Measurements from ENCODE around the gene MMP24.
"Not testable (repeated sequence)": the region's sequence is repeated elsewhere in the genome, so short reads cannot be mapped to it uniquely, and the experiment has no call there.

Gene MMP24

GRCh38 chr20:35223941-35224340 is 2.5 kb upstream of the MMP24 start:
- no peak for DNase-seq

- no peak for DNase-seq
Observed at GRCh38 chr20:35224536-35224935, 2.0 kb upstream of the MMP24 start.

- DNase-seq: no peak
Observed at GRCh38 chr20:35225319-35226125, 968 bp upstream of the MMP24 start.

GRCh38 chr20:35226884-35227681 is 593 bp downstream of the MMP24 start:
- no peak for DNase-seq

GRCh38 chr20:35232575-35232974 is 6.1 kb downstream of the MMP24 start:
- no peak for DNase-seq

GRCh38 chr20:35235881-35236280 is 9.4 kb downstream of the MMP24 start:
- no peak for DNase-seq

- no peak for DNase-seq
Observed at GRCh38 chr20:35237486-35237885, 11.0 kb downstream of the MMP24 start.

GRCh38 chr20:35238170-35238569 is 11.7 kb downstream of the MMP24 start:
- DNase-seq: no peak

GRCh38 chr20:35238735-35239134 is 12.2 kb downstream of the MMP24 start:
- DNase-seq: no peak

- DNase-seq: no peak
Observed at GRCh38 chr20:35240083-35240810, 13.8 kb downstream of the MMP24 start.

- no peak for DNase-seq
Observed at GRCh38 chr20:35240811-35241293, 14.4 kb downstream of the MMP24 start.

GRCh38 chr20:35243317-35243716 is 16.8 kb downstream of the MMP24 start:
- no peak for DNase-seq

- DNase-seq: no peak
Observed at GRCh38 chr20:35243986-35244385, 17.5 kb downstream of the MMP24 start.

- DNase-seq: no peak
Observed at GRCh38 chr20:35246723-35247122, 20.2 kb downstream of the MMP24 start.

- DNase-seq: no peak
Observed at GRCh38 chr20:35248641-35249475, 22.4 kb downstream of the MMP24 start.

- DNase-seq: no peak
Observed at GRCh38 chr20:35251613-35251940, 25.1 kb downstream of the MMP24 start.

- DNase-seq: no peak
Observed at GRCh38 chr20:35252037-35252461, 25.6 kb downstream of the MMP24 start.

- DNase-seq: not testable (repeated sequence)
Observed at GRCh38 chr20:35252598-35252997, 26.1 kb downstream of the MMP24 start.

- DNase-seq: no peak
Observed at GRCh38 chr20:35253010-35253409, 26.5 kb downstream of the MMP24 start.

- DNase-seq: no peak
Observed at GRCh38 chr20:35254448-35254999, 28.0 kb downstream of the MMP24 start.

GRCh38 chr20:35257175-35257909 is 30.9 kb downstream of the MMP24 start:
- DNase-seq: no peak
